ENCODE data around the gene METTL22. TPM values are rescaled to one million over a fixed set of nuclear protein-coding genes. Genes with fewer than 3 reads are reported as not detected.

Gene METTL22
- total and polyA plus RNA-seq, 4 donors, result 39.6 to 49.7 (median 42.2) TPM

GRCh38 chr16:8634991-8635736 lies 13.7 kb downstream of the METTL22 start:
- Histone ChIP-seq H3K9me3 (ENCODE audit: control insufficient read depth, low read length) (no peaks in the 10 kb centered on the region), H3K4me1 (ENCODE audit: control insufficient read depth in 1 of 2, insufficient read depth in 2 of 2, low read length in 2 of 2) (no peaks in the 10 kb centered on the region), H3K36me3 (ENCODE audit: control insufficient read depth in 1 of 2, insufficient read depth in 2 of 2, low read length in 1 of 2) (peaks cover 0 to 9% of the 10 kb centered on the region in 2 donors), H3K27me3 (ENCODE audit: control insufficient read depth in 1 of 2, insufficient read depth in 2 of 2, low read length in 1 of 2) (no peaks in the 10 kb centered on the region), H3K4me3 (ENCODE audit: low read length in 2 of 2) (no peak overlapping the region), H3K27ac (ENCODE audit: low read depth in 1 of 2, low read length in 2 of 2) (no peak overlapping the region)
- ATAC-seq (ENCODE audit: low FRiP score), result no peak
- intact Hi-C loops (cut with DNase I), result no loop called here
- WGBS, 2 donors, result 78 to 80% methylated on average over 18 of the region's 18 CpGs
- DNase-seq, result no peak

GRCh38 chr16:8639694-8640093 lies 18.2 kb downstream of the METTL22 start:
- ATAC-seq (ENCODE audit: low FRiP score) (no peak), DNase-seq (no peak)
- no peaks in the 10 kb centered on the region for H3K4me1 ChIP-seq (ENCODE audit: control insufficient read depth in 1 of 2, insufficient read depth in 2 of 2, low read length in 2 of 2)
- 74 to 81% methylated on average over 12 to 13 of the region's 13 CpGs for WGBS, 2 donors
- H3K36me3 ChIP-seq (ENCODE audit: control insufficient read depth in 1 of 2, insufficient read depth in 2 of 2, low read length in 1 of 2), result peaks cover 0 to 19% of the 10 kb centered on the region in 2 donors
- H3K4me3 ChIP-seq (ENCODE audit: low read length in 2 of 2), result no peak overlapping the region
- intact Hi-C loops (cut with DNase I), result no loop called here
- no peaks in the 10 kb centered on the region for H3K27me3 ChIP-seq (ENCODE audit: control insufficient read depth in 1 of 2, insufficient read depth in 2 of 2, low read length in 1 of 2)
- H3K27ac ChIP-seq (ENCODE audit: low read depth in 1 of 2, low read length in 2 of 2), result no peak overlapping the region
- H3K9me3 ChIP-seq (ENCODE audit: control insufficient read depth, low read length), result no peaks in the 10 kb centered on the region

- H3K27me3 ChIP-seq (ENCODE audit: control insufficient read depth in 1 of 2, insufficient read depth in 2 of 2, low read length in 1 of 2), result no peaks in the 10 kb centered on the region
- intact Hi-C loops (cut with DNase I), result no loop called here
- no peak overlapping the region for H3K27ac ChIP-seq (ENCODE audit: low read depth in 1 of 2, low read length in 2 of 2)
- WGBS, 2 donors, result 69 to 79% methylated on average over 9 of the region's 9 CpGs
- no peak for ATAC-seq (ENCODE audit: low FRiP score)
- DNase-seq, result peak in 1 of 2 donors; percentile 55
- H3K9me3 ChIP-seq (ENCODE audit: control insufficient read depth, low read length), result no peaks in the 10 kb centered on the region
- H3K36me3 ChIP-seq (ENCODE audit: control insufficient read depth in 1 of 2, insufficient read depth in 2 of 2, low read length in 1 of 2), result peaks cover 0 to 18% of the 10 kb centered on the region in 2 donors
- no peaks in the 10 kb centered on the region for H3K4me1 ChIP-seq (ENCODE audit: control insufficient read depth in 1 of 2, insufficient read depth in 2 of 2, low read length in 2 of 2)
- H3K4me3 ChIP-seq (ENCODE audit: low read length in 2 of 2), result no peak overlapping the region
Measured at GRCh38 chr16:8641671-8642070, 20.2 kb downstream of the METTL22 start.

GRCh38 chr16:8642146-8642545 lies 20.6 kb downstream of the METTL22 start:
- Histone ChIP-seq H3K4me1 (ENCODE audit: control insufficient read depth in 1 of 2, insufficient read depth in 2 of 2, low read length in 2 of 2) (no peaks in the 10 kb centered on the region), H3K4me3 (ENCODE audit: low read length in 2 of 2) (no peak overlapping the region), H3K36me3 (ENCODE audit: control insufficient read depth in 1 of 2, insufficient read depth in 2 of 2, low read length in 1 of 2) (peaks cover 0 to 18% of the 10 kb centered on the region in 2 donors), H3K9me3 (ENCODE audit: control insufficient read depth, low read length) (no peaks in the 10 kb centered on the region), H3K27me3 (ENCODE audit: control insufficient read depth in 1 of 2, insufficient read depth in 2 of 2, low read length in 1 of 2) (no peaks in the 10 kb centered on the region), H3K27ac (ENCODE audit: low read depth in 1 of 2, low read length in 2 of 2) (no peak overlapping the region)
- ATAC-seq (ENCODE audit: low FRiP score) (no peak), DNase-seq (no peak)
- WGBS, 2 donors, result 87 to 88% methylated on average over 16 of the region's 16 CpGs
- intact Hi-C loops (cut with DNase I), result no loop called here

- no peak overlapping the region for H3K4me3 ChIP-seq (ENCODE audit: low read length in 2 of 2)
- H3K27ac ChIP-seq (ENCODE audit: low read depth in 1 of 2, low read length in 2 of 2), result no peak overlapping the region
- intact Hi-C loops (cut with DNase I), result no loop called here
- peaks cover 0 to 19% of the 10 kb centered on the region in 2 donors for H3K36me3 ChIP-seq (ENCODE audit: control insufficient read depth in 1 of 2, insufficient read depth in 2 of 2, low read length in 1 of 2)
- ATAC-seq (ENCODE audit: low FRiP score), result no peak
- H3K4me1 ChIP-seq (ENCODE audit: control insufficient read depth in 1 of 2, insufficient read depth in 2 of 2, low read length in 2 of 2), result no peaks in the 10 kb centered on the region
- 85 to 88% methylated on average over 29 of the region's 29 CpGs for WGBS, 2 donors
- H3K27me3 ChIP-seq (ENCODE audit: control insufficient read depth in 1 of 2, insufficient read depth in 2 of 2, low read length in 1 of 2), result no peaks in the 10 kb centered on the region
- no peaks in the 10 kb centered on the region for H3K9me3 ChIP-seq (ENCODE audit: control insufficient read depth, low read length)
- peak in 1 of 2 donors; percentile 65 for DNase-seq
Measured at GRCh38 chr16:8644211-8645140, 23.0 kb downstream of the METTL22 start.

GRCh38 chr16:8645141-8645521 lies 23.6 kb downstream of the METTL22 start:
- DNase-seq, result no peak
- H3K36me3 ChIP-seq (ENCODE audit: control insufficient read depth in 1 of 2, insufficient read depth in 2 of 2, low read length in 1 of 2), result peaks cover 0 to 16% of the 10 kb centered on the region in 2 donors

GRCh38 chr16:8645831-8646230 lies 24.3 kb downstream of the METTL22 start:
- intact Hi-C loops (cut with DNase I), result no loop called here
- 89 to 91% methylated on average over 13 of the region's 13 CpGs for WGBS, 2 donors

More at GRCh38 chr16:8645141-8645521, 23.6 kb downstream of the METTL22 start:
- Histone ChIP-seq H3K27me3 (ENCODE audit: control insufficient read depth in 1 of 2, insufficient read depth in 2 of 2, low read length in 1 of 2) (no peaks in the 10 kb centered on the region), H3K4me1 (ENCODE audit: control insufficient read depth in 1 of 2, insufficient read depth in 2 of 2, low read length in 2 of 2) (no peaks in the 10 kb centered on the region), H3K27ac (ENCODE audit: low read depth in 1 of 2, low read length in 2 of 2) (no peak overlapping the region), H3K9me3 (ENCODE audit: control insufficient read depth, low read length) (no peaks in the 10 kb centered on the region), H3K4me3 (ENCODE audit: low read length in 2 of 2) (no peak overlapping the region)
- 79 to 80% methylated on average over 11 of the region's 11 CpGs for WGBS, 2 donors
- no peak for ATAC-seq (ENCODE audit: low FRiP score)
- intact Hi-C loops (cut with DNase I), result no loop called here

GRCh38 chr16:8646326-8647053 lies 25.0 kb downstream of the METTL22 start:
- peaks cover 0 to 16% of the 10 kb centered on the region in 2 donors for H3K36me3 ChIP-seq (ENCODE audit: control insufficient read depth in 1 of 2, insufficient read depth in 2 of 2, low read length in 1 of 2)
- no peaks in the 10 kb centered on the region for H3K9me3 ChIP-seq (ENCODE audit: control insufficient read depth, low read length)
- ATAC-seq (ENCODE audit: low FRiP score) (no peak), DNase-seq (no peak)
- no peaks in the 10 kb centered on the region for H3K27me3 ChIP-seq (ENCODE audit: control insufficient read depth in 1 of 2, insufficient read depth in 2 of 2, low read length in 1 of 2)
- no peak overlapping the region for H3K4me3 ChIP-seq (ENCODE audit: low read length in 2 of 2)
- WGBS, 2 donors, result 69 to 72% methylated on average over 13 of the region's 13 CpGs
- intact Hi-C loops (cut with DNase I), result no loop called here
- H3K4me1 ChIP-seq (ENCODE audit: control insufficient read depth in 1 of 2, insufficient read depth in 2 of 2, low read length in 2 of 2), result no peaks in the 10 kb centered on the region
- no peak overlapping the region for H3K27ac ChIP-seq (ENCODE audit: low read depth in 1 of 2, low read length in 2 of 2)

More at GRCh38 chr16:8645831-8646230, 24.3 kb downstream of the METTL22 start:
- no peak overlapping the region for H3K4me3 ChIP-seq (ENCODE audit: low read length in 2 of 2)
- H3K9me3 ChIP-seq (ENCODE audit: control insufficient read depth, low read length), result no peaks in the 10 kb centered on the region
- no peaks in the 10 kb centered on the region for H3K4me1 ChIP-seq (ENCODE audit: control insufficient read depth in 1 of 2, insufficient read depth in 2 of 2, low read length in 2 of 2)
- H3K27ac ChIP-seq (ENCODE audit: low read depth in 1 of 2, low read length in 2 of 2), result no peak overlapping the region
- DNase-seq (no peak), ATAC-seq (ENCODE audit: low FRiP score) (no peak)
- no peaks in the 10 kb centered on the region for H3K27me3 ChIP-seq (ENCODE audit: control insufficient read depth in 1 of 2, insufficient read depth in 2 of 2, low read length in 1 of 2)
- H3K36me3 ChIP-seq (ENCODE audit: control insufficient read depth in 1 of 2, insufficient read depth in 2 of 2, low read length in 1 of 2), result peaks cover 0 to 16% of the 10 kb centered on the region in 2 donors

Measured in aorta (tissue), 5 donors.